ENCODE measurements around the gene PIGU.

DNA sequence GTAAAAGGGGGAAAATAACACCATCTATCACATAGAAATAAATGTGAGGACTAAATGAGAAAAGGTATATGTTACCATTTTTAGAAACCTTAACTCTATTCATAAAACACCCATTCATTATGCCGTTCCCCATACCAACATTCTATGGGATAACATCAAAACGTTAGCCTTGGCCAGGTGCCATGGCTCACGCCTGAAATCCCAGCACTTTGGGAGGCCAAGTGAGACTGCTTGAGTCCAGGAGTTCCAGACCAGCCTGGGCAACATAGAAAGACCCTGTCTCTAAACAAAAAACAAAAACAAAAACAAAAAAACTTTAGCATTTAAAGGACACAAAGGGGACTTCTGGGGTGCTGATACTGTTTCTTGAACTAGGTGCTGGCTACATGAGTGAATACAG lies 1.3 kb downstream of the PIGU start:
- TF ChIP-seq, protein P1, sequence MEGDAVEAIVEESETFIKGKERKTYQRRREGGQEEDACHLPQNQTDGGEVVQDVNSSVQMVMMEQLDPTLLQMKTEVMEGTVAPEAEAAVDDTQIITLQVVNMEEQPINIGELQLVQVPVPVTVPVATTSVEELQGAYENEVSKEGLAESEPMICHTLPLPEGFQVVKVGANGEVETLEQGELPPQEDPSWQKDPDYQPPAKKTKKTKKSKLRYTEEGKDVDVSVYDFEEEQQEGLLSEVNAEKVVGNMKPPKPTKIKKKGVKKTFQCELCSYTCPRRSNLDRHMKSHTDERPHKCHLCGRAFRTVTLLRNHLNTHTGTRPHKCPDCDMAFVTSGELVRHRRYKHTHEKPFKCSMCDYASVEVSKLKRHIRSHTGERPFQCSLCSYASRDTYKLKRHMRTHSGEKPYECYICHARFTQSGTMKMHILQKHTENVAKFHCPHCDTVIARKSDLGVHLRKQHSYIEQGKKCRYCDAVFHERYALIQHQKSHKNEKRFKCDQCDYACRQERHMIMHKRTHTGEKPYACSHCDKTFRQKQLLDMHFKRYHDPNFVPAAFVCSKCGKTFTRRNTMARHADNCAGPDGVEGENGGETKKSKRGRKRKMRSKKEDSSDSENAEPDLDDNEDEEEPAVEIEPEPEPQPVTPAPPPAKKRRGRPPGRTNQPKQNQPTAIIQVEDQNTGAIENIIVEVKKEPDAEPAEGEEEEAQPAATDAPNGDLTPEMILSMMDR (IDR thresholded peaks at IDR 0.05): no peak
- no peak for TF ChIP-seq EZH2phosphoT487 (IDR thresholded peaks at IDR 0.05)
